Liver (tissue), 3 donors: ENCODE data around the gene NPEPL1.
"Not testable (repeated sequence)": the region's sequence is repeated elsewhere in the genome, so short reads cannot be mapped to it uniquely, and the experiment has no call there.

Experiments used
- FOXA1 ChIP-seq: IDR thresholded peaks from 2 replicates; pipeline ENCODE4 v1.6.1; 2016; ENCODE audit warnings: antibody characterized with exemption
- HNF4A ChIP-seq, 2 donors: conservative IDR thresholded peaks; 2 replicates each; pipeline ENCODE4 v1.6.1; 2016; ENCODE audit warnings: antibody characterized with exemption in 2 of 2, mild to moderate bottlenecking in 2 of 2
- HNF4G ChIP-seq: IDR thresholded peaks from 2 replicates; pipeline ENCODE4 v1.6.1; 2016; ENCODE audit warnings: antibody characterized with exemption
- JUND ChIP-seq, 2 donors: IDR thresholded peaks; 2 replicates each; pipeline ENCODE4 v1.6.1; 2016; ENCODE audit warnings: antibody characterized with exemption in 2 of 2
- TAF1 ChIP-seq: conservative IDR thresholded peaks from 2 replicates; pipeline ENCODE4 v1.6.1; 2016; ENCODE audit warnings: antibody characterized with exemption, mild to moderate bottlenecking
- YY1 ChIP-seq: IDR thresholded peaks from 2 replicates; pipeline ENCODE4 v1.6.1; 2016; ENCODE audit warnings: antibody characterized with exemption, mild to moderate bottlenecking
- TF ChIP-seq, protein P1 (sequence below): fragments of 150-350 bp; IDR thresholded peaks from 2 replicates; pipeline ENCODE4 v1.5.1; 2017; ENCODE audit warnings: improper control_type of control experiment, low read depth, low read length; ENCODE audit not compliant: missing input control
- TF ChIP-seq, protein P2 (sequence below): IDR thresholded peaks from 2 replicates; pipeline ENCODE4 v1.6.1; 2016; ENCODE audit warnings: antibody characterized with exemption
- TF ChIP-seq, protein P3 (sequence below): IDR thresholded peaks from 2 replicates; pipeline ENCODE4 v1.6.1; 2016; ENCODE audit warnings: antibody characterized with exemption, mild to moderate bottlenecking
- donor health status: healthy.
- donor health status: healthy.

DNA sequence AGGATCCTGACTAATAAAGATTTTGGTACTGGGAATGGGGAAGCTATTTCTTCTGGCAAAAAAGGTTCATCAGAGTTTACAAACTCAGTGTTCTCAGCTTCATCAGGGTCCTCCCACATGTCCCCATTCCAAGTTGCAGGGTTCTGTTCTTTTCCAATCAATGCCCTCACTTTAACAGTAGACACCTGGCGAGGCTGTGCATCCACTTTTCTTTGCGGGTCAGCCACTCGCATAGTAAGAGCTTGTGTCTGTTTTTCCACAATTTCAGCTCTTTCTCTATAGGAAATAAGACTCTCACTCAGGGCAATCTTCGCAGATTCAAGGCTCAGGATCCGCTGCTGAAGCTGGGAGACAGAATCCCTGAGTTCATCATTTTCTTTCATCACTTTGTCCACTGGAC, 65.0 kb downstream of the NPEPL1 start:
- TF ChIP-seq JUND (IDR thresholded peaks at IDR 0.05); HNF4A (conservative IDR thresholded peaks at IDR 0.05); YY1; TAF1; HNF4G; FOXA1: not testable (repeated sequence)
- TF ChIP-seq, protein P1, sequence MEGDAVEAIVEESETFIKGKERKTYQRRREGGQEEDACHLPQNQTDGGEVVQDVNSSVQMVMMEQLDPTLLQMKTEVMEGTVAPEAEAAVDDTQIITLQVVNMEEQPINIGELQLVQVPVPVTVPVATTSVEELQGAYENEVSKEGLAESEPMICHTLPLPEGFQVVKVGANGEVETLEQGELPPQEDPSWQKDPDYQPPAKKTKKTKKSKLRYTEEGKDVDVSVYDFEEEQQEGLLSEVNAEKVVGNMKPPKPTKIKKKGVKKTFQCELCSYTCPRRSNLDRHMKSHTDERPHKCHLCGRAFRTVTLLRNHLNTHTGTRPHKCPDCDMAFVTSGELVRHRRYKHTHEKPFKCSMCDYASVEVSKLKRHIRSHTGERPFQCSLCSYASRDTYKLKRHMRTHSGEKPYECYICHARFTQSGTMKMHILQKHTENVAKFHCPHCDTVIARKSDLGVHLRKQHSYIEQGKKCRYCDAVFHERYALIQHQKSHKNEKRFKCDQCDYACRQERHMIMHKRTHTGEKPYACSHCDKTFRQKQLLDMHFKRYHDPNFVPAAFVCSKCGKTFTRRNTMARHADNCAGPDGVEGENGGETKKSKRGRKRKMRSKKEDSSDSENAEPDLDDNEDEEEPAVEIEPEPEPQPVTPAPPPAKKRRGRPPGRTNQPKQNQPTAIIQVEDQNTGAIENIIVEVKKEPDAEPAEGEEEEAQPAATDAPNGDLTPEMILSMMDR, result not testable (repeated sequence)
- TF ChIP-seq, protein P2, sequence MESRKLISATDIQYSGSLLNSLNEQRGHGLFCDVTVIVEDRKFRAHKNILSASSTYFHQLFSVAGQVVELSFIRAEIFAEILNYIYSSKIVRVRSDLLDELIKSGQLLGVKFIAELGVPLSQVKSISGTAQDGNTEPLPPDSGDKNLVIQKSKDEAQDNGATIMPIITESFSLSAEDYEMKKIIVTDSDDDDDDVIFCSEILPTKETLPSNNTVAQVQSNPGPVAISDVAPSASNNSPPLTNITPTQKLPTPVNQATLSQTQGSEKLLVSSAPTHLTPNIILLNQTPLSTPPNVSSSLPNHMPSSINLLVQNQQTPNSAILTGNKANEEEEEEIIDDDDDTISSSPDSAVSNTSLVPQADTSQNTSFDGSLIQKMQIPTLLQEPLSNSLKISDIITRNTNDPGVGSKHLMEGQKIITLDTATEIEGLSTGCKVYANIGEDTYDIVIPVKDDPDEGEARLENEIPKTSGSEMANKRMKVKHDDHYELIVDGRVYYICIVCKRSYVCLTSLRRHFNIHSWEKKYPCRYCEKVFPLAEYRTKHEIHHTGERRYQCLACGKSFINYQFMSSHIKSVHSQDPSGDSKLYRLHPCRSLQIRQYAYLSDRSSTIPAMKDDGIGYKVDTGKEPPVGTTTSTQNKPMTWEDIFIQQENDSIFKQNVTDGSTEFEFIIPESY, result not testable (repeated sequence)
- TF ChIP-seq, protein P3, sequence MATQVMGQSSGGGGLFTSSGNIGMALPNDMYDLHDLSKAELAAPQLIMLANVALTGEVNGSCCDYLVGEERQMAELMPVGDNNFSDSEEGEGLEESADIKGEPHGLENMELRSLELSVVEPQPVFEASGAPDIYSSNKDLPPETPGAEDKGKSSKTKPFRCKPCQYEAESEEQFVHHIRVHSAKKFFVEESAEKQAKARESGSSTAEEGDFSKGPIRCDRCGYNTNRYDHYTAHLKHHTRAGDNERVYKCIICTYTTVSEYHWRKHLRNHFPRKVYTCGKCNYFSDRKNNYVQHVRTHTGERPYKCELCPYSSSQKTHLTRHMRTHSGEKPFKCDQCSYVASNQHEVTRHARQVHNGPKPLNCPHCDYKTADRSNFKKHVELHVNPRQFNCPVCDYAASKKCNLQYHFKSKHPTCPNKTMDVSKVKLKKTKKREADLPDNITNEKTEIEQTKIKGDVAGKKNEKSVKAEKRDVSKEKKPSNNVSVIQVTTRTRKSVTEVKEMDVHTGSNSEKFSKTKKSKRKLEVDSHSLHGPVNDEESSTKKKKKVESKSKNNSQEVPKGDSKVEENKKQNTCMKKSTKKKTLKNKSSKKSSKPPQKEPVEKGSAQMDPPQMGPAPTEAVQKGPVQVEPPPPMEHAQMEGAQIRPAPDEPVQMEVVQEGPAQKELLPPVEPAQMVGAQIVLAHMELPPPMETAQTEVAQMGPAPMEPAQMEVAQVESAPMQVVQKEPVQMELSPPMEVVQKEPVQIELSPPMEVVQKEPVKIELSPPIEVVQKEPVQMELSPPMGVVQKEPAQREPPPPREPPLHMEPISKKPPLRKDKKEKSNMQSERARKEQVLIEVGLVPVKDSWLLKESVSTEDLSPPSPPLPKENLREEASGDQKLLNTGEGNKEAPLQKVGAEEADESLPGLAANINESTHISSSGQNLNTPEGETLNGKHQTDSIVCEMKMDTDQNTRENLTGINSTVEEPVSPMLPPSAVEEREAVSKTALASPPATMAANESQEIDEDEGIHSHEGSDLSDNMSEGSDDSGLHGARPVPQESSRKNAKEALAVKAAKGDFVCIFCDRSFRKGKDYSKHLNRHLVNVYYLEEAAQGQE, result not testable (repeated sequence)
